ENCODE measurements around the gene CNOT11.
"Not testable (repeated sequence)": the region's sequence is repeated elsewhere in the genome, so short reads cannot be mapped to it uniquely, and the experiment has no call there.

Gene CNOT11

GRCh38 chr2:101252408-101253012 is at the start of gene CNOT11:
TSS of gene CNOT11 (plus strand) at chr2:101252886. CDS start at chr2:101252965, 79 bp downstream.
- DNase-seq = peak; percentile 94

DNA sequence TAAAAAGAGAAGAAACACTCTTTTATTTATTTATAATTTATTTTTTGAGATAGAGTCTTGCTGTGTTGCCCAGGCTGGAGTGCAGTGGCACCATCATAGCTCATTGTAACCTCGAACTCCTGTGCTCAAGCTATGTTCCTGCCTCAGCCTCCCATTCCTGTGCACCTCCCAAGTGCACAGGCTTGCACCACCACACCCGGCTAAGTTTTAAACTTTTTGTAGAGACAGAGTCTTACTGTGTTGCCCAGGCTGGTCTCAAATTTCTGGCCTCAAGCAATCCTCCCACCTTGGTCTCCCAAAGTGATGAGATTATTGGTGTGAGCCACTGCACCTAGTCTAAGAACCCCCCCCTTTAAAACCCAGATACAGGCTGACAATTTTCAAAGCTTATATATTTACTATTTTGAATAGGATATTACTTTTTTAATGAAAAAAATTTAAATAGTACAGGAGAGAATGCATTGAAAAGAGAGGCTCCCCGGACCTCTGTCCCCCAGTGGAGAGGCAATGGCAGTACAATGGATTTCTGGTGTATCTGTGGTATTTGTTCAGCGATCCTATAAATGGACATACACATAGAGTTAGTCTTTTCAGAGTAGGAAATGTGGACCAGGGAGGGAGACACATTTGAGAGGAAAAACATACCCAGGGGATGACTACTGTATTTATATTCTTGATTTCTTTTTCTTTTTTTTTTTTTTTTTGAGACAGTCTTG is 48.1 kb upstream of the CNOT11 start:
- no peak for DNase-seq

GRCh38 chr2:101205521-101206479 is 46.9 kb upstream of the CNOT11 start:
- DNase-seq = peak; percentile 52

GRCh38 chr2:101208830-101209229 is 43.9 kb upstream of the CNOT11 start:
- DNase-seq = no peak

GRCh38 chr2:101219246-101219645 is 33.4 kb upstream of the CNOT11 start:
- no peak for DNase-seq

- not testable (repeated sequence) for DNase-seq
Measured at GRCh38 chr2:101220091-101220490, 32.6 kb upstream of the CNOT11 start.

DNA sequence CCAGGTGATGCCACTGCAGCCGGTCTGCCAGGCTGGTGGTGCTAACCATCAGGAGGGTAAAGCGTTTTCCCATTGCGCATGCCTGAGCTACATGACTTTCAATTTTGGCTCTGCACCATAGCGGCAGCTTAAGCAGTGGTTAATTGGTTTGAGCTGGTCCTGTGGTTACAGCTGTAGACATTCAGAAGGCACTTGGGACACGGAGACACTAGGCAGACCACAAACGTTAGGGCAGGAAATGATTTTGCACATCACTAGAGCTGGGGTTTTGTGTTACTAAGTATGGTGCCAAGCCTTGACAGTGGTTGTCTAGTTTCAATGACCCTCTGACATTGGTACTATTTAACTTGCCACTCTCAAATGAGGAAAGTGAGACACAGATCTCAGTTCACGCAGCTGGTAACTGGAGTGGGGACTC is 28.9 kb upstream of the CNOT11 start:
- no peak for DNase-seq

- DNase-seq = no peak
Measured at GRCh38 chr2:101230541-101231001, 22.1 kb upstream of the CNOT11 start.

DNA sequence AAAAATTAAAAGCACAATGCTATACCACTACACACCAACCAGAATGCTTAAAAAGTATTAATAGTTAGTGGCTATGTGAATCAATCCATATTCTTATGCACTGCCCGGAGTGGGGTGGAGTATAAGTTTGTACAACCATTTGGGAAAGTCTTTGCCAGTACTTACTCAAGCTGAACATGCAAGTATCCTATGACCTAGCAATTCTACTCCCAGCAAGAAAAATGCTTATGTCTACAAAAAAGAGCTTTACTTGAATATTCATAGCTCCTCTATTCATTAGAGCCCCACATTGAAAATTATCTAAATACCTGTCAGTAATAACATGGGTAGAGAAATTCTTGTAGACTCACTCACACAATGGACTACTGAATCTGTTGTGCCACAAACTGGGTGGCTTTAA is 21.4 kb upstream of the CNOT11 start:
- no peak for DNase-seq

DNA sequence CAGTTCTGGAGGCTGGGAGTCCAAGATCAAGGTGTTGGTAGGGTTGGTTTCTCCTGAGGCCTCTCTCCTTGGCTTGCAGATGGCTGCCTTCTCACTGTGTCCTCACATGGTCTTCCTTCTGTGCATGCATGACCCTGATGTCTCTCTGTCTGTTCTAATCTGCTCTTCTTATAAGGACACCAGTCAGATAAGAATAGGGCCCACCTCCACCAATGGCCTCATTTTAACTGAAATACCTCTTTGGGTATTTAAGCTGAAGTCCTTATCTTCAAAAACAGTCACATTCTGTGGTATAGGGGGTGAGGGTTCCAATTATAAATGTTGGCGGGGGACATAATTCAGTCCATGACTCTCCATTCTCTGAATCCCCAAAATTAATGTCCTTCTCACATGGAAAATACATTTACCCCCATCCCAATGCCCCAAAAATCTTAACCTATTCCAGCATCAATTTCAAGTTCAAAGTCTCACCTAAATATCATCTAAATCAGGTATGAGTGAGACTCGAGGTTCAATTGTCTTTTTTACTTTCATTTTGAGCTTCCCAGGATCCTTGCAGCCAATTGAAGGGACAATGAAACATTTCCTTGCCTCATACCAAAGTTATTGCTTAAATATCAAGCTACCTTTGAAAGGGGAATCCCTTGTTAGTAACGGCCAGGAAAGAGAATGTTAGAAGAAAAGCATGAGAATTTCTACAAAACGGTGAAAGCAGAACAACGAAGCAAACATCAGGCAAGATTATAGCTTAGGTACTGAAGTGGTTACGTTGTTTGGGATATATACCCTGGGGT is 20.6 kb upstream of the CNOT11 start:
- DNase-seq = no peak

DNA sequence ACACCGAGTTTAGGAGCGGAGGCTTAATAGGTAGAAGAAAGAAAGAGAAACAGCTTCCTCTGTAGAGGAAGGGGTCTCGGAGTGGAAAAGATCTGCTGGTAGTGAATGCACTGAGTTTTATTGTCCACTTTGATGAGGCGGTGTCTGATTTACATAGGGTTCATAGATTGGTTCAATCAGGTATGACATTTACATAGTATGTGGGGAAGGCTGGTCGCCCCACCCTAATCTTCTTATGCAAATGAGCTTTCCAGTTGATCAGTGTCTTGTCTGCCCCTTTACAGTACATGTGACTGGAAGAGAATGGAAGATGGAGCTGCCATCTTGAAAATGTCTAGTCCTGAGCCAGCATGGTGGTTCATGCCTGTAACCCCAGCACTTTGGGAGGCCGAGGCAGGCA is 19.9 kb upstream of the CNOT11 start:
- DNase-seq = no peak

DNA sequence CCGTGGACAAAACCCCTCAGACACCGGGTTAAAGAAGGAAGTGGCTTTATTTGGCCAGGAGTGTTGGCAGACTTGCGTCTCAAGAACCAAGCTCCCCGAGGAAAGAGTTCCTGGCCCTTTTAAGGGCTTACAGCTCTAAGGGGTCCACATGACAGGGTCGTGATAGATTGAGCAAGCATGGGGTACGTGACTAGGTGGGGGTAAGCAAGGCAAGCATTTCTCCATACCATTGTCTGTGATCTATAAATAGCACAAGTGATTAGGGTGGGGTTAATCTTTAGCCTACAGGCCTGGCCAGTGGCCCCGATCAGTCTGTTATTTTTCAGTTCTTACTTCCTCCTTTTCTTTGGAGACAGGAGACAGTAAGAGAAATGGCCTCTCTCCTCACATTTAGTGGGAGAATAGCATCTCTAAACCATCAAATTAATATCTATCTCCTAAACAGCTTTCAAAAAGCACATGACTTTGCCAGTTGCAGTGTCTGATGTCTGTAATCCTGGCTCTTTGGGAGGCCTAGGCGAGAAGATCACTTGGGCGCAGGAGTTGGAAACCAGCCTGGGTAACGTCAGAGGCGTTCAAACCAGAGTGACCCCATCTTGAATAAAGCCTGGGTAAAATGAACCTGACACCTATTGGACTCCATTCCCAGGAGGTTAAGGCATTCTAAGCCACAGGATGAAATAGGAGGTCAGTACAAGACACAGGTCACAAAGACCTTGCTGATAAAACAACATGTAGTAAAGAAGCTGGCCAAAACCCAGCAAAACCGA is 18.3 kb upstream of the CNOT11 start:
- no peak for DNase-seq

DNA sequence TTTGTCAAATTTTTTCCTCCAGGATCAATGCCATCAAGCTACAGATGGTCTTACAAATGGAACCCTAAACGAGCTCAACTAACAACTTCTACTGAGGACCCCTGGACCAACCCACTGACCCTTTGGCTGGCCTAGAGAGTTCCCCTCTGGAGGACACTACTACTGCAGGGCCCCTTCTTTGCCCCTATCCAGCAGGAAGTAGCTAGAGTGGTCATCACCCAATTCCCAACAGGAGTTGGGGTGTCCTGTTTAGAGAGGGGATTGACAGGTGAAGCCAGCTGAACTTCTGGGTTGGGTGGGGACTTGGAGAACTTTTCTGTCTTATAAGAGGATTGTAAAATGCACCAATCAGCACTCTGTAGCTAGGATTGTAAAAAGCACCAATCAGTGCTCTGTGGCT is 16.7 kb upstream of the CNOT11 start:
- DNase-seq = not testable (repeated sequence)

DNA sequence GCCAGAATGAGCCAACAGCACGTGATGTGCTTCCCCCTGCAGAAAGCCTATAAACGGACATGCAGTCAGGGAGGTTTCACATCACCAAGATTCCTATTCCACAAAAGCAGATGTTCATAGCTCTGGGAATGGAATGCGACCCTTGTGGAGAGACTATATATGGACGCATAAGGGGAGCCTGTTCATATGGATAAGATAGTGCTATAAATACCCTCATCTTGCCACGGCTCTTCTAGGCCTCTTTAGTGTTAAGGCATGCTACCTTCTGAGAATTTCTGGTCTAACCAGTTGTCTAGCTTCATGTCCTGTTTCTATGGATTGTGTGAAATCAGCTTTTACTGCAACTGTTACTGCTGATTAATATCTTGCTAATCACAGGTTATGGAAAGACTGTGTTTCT is 14.7 kb upstream of the CNOT11 start:
- DNase-seq = not testable (repeated sequence)

- DNase-seq = peak; percentile 80
Measured at GRCh38 chr2:101238930-101239759, 13.5 kb upstream of the CNOT11 start.

DNA sequence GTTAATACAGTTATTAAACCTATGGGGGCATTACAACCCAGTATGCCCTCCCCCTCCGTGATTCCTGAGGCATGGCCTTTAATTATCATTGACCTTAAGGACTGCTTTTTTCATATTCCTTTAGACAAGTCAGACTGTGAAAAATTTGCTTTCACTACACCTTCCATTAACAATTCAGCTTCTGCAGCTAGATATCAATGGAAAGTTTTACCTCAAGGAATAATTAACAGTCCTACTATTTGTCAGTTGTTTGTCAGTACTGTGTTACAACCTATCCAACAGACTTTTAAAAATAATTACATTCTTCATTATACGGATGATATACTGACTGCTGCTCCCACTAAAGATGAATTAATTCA is 12.9 kb upstream of the CNOT11 start:
- DNase-seq = not testable (repeated sequence)

GRCh38 chr2:101240694-101241093 is 12.0 kb upstream of the CNOT11 start:
- DNase-seq = peak; percentile 36

GRCh38 chr2:101241158-101241557 is 11.5 kb upstream of the CNOT11 start:
- no peak for DNase-seq

DNA sequence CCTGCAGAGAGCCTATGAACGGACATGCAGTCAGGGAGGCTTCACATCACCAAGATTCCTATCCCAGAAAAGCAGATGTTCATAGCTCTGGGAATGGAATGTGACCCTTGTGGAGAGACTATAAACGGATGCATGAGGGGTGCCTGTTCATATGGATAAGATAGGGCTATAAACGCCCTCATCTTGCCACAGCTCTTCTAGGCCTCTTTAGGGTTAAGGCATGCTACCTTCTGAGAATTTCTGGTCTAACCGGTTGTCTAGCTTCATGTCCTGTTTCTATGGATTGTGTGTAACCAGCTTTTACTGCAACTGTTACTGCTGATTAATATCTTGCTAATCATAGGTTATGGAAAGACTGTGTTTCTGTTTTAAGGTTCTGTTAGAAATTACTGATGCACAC is 8.3 kb upstream of the CNOT11 start:
- not testable (repeated sequence) for DNase-seq

- not testable (repeated sequence) for DNase-seq
Measured at GRCh38 chr2:101244899-101245298, 7.8 kb upstream of the CNOT11 start.

DNA sequence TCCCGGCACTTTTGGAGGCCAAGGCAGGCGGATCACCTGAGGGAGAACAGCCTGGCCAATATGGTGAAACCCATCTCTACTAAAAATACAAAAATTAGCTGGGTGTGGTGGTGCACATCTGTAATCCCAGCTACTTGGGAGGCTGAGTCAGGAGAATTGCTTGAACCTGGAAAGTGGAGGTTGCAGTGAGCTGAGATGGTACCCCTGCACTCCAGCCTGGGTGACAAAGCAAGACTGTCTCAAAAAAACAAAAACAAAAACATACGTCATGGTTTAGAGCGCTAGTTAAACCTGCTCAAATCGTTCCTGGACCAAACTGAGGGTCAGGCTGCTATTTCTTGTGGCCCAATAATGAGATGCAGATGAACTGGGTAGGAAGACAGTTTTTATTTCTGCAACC is 7.2 kb upstream of the CNOT11 start:
- DNase-seq = not testable (repeated sequence)

Measured in DMS153 (cell line).